GM12891 (cell line): ENCODE data around the gene CERCAM.

ENCODE experiments used
- POLR2AphosphoS5 ChIP-seq: IDR thresholded peaks from 2 replicates; pipeline ENCODE4 v1.6.1; 2011; ENCODE audit warnings: low read depth, low read length, control low read depth
- SPI1 ChIP-seq: IDR thresholded peaks from 2 replicates; pipeline ENCODE4 v1.6.1; 2011; ENCODE audit warnings: low read depth, low read length, control low read depth

- TF ChIP-seq POLR2AphosphoS5, result no peak
- no peak for TF ChIP-seq SPI1
Observed at GRCh38 chr9:128482186-128482585, 61.5 kb downstream of the CERCAM start.
